GM23338 (cell line): ENCODE data around the gene DAAM2.

Experiments used
- EZH2 ChIP-seq: fragments of 200-600 bp; sonication (generic); IDR thresholded peaks from one replicate; pipeline ENCODE4 v1.8.0; 2017; ENCODE audit warnings: antibody characterized with exemption, mild to moderate bottlenecking, low read depth; ENCODE audit not compliant: unreplicated experiment
- EZH2phosphoT487 ChIP-seq: fragments of 200-600 bp; sonication (generic); IDR thresholded peaks from one replicate; pipeline ENCODE4 v1.8.1; 2018; ENCODE audit warnings: antibody characterized with exemption; ENCODE audit not compliant: unreplicated experiment
- NANOG ChIP-seq: IDR thresholded peaks from 2 replicates; pipeline ENCODE4 v1.6.1; 2016; ENCODE audit warnings: antibody characterized with exemption, borderline replicate concordance
- POLR2AphosphoS5 ChIP-seq: IDR thresholded peaks from 2 replicates; pipeline ENCODE4 v1.6.1; 2016; ENCODE audit warnings: antibody characterized with exemption, low read depth
- ZNF331 ChIP-seq: fragments of 250-450 bp; sonication (Bioruptor Pico); IDR thresholded peaks from 2 replicates; pipeline ENCODE4 v1.5.0; 2020; ENCODE audit warnings: low read depth, mild to moderate bottlenecking, moderate library complexity
- TF ChIP-seq, protein P1 (sequence below), 2 experiments: fragments of 200-600 bp in 1 of 2; sonication (generic) in 1 of 2; conservative IDR thresholded peaks; 2 replicates each; pipeline versions ENCODE4 v1.5.1 to v1.6.1; 2016 to 2017; ENCODE audit warnings: antibody characterized with exemption in 2 of 2, low read depth in 2 of 2, mild to moderate bottlenecking in 2 of 2, moderate library complexity in 1 of 2
- TF ChIP-seq, protein P2 (sequence below): IDR thresholded peaks from one replicate; pipeline ENCODE4 v1.6.1; 2018; ENCODE audit warnings: antibody characterized with exemption; ENCODE audit not compliant: unreplicated experiment

DNA sequence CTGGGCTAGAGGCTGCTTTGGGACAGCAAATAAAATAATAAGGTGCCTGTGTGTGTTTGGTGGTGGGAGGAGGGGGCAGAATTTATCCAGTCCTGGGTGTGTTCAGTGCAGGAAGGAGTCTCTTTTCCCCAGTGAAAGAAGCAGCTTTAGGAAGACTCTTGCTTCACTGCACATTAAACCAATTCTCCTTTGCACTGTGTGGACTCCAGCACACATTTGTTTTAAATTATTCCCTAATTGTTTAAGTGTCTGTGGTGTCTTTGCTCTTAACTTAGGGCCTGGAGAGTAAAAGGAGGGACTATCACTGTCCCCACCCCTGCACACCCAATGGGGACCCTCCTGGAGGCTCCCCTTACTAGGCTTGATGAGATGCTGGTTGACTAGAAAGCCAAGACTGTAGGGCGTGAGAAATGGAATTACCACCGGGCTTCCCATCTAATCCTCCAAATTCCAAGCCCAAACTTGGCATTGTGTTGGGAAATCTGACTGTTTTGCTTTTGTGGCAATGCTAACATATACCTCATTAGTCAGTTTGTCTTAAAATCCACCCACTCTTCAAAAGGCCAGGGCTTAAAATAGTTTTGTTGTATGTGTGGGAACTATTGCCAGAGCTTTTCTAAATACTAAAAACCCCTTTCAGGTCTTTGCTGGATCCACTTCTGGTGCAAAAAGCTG, 13.5 kb upstream of the DAAM2 start:
- TF ChIP-seq, protein P1, sequence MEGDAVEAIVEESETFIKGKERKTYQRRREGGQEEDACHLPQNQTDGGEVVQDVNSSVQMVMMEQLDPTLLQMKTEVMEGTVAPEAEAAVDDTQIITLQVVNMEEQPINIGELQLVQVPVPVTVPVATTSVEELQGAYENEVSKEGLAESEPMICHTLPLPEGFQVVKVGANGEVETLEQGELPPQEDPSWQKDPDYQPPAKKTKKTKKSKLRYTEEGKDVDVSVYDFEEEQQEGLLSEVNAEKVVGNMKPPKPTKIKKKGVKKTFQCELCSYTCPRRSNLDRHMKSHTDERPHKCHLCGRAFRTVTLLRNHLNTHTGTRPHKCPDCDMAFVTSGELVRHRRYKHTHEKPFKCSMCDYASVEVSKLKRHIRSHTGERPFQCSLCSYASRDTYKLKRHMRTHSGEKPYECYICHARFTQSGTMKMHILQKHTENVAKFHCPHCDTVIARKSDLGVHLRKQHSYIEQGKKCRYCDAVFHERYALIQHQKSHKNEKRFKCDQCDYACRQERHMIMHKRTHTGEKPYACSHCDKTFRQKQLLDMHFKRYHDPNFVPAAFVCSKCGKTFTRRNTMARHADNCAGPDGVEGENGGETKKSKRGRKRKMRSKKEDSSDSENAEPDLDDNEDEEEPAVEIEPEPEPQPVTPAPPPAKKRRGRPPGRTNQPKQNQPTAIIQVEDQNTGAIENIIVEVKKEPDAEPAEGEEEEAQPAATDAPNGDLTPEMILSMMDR (conservative IDR thresholded peaks at IDR 0.05; ENCODE audit: low read depth in 2 of 2) = no peak
- TF ChIP-seq POLR2AphosphoS5 (no peak), EZH2 (no peak), ZNF331 (CRISPR knock-in tag) (no peak), EZH2phosphoT487 (no peak), NANOG (no peak)
- TF ChIP-seq, protein P2, sequence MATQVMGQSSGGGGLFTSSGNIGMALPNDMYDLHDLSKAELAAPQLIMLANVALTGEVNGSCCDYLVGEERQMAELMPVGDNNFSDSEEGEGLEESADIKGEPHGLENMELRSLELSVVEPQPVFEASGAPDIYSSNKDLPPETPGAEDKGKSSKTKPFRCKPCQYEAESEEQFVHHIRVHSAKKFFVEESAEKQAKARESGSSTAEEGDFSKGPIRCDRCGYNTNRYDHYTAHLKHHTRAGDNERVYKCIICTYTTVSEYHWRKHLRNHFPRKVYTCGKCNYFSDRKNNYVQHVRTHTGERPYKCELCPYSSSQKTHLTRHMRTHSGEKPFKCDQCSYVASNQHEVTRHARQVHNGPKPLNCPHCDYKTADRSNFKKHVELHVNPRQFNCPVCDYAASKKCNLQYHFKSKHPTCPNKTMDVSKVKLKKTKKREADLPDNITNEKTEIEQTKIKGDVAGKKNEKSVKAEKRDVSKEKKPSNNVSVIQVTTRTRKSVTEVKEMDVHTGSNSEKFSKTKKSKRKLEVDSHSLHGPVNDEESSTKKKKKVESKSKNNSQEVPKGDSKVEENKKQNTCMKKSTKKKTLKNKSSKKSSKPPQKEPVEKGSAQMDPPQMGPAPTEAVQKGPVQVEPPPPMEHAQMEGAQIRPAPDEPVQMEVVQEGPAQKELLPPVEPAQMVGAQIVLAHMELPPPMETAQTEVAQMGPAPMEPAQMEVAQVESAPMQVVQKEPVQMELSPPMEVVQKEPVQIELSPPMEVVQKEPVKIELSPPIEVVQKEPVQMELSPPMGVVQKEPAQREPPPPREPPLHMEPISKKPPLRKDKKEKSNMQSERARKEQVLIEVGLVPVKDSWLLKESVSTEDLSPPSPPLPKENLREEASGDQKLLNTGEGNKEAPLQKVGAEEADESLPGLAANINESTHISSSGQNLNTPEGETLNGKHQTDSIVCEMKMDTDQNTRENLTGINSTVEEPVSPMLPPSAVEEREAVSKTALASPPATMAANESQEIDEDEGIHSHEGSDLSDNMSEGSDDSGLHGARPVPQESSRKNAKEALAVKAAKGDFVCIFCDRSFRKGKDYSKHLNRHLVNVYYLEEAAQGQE = no peak
